CD4-positive, alpha-beta T cell treated with Interleukin-12 subunit alpha and Interleukin-12 subunit beta, for 1 hour (primary cell): Measurements from ENCODE around the gene OBSCN.

Experiments used
- DNase-seq: peaks from one replicate; pipeline ENCODE4 v3.0.0-alpha.2; 2020

Gene OBSCN

DNA sequence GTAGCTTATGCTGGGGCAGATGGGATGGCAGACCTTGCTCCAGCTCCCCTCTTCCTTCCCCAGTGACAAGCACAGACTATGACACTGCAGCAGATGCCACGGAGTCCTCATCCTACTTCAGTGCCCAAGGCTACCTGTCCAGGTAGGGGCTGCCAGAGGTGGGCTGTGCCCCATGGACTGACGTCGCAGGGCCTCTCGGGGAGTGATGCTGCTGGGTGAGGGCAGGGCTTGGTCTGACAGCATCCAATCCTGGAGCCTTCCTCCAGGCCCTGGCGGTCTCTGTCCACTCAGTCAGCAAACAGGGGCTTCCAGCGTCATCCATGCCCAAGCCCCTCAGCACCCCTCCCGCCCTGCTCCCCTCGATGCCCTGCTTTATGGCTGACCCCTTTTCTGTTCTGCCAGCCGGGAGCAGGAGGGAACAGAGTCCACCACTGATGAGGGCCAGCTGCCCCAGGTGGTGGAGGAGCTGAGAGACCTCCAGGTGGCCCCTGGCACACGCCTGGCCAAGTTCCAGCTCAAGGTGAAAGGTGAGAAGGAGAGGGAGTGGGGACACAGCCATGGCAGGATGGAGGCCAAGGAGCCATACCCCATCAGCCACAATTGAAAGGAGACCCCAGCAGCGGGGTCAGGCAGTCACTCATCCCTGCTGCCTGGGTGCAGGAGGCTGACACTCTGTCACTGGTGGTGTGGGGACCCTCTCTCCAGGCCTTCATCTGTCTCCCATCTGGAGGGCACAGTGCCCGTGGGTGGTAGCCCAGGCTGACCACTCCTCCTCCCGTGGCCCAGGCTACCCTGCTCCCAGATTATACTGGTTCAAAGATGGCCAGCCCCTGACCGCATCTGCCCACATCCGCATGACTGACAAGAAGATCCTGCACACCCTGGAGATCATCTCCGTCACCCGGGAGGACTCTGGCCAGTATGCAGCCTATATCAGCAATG, 125.2 kb downstream of the OBSCN start:
- DNase-seq: no peak

DNA sequence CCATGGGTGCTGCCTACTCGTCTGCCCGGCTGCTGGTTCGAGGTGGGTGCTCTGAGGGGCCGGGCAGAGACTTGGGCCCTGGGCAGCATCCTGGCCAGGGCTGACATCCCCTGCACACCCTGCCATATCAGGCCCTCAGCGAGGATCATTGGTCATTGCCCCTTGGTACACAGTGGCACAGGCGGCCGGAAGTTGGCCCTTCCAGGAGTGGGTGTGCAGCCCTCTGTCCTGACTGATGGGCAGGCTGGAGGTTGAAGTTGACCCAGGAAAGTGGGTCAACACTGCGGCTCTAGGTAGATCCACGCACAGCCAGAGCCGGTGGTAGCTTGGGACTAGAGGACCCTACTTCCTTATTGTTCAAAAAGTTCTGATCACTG, 125.9 kb downstream of the OBSCN start:
- no peak for DNase-seq

DNA sequence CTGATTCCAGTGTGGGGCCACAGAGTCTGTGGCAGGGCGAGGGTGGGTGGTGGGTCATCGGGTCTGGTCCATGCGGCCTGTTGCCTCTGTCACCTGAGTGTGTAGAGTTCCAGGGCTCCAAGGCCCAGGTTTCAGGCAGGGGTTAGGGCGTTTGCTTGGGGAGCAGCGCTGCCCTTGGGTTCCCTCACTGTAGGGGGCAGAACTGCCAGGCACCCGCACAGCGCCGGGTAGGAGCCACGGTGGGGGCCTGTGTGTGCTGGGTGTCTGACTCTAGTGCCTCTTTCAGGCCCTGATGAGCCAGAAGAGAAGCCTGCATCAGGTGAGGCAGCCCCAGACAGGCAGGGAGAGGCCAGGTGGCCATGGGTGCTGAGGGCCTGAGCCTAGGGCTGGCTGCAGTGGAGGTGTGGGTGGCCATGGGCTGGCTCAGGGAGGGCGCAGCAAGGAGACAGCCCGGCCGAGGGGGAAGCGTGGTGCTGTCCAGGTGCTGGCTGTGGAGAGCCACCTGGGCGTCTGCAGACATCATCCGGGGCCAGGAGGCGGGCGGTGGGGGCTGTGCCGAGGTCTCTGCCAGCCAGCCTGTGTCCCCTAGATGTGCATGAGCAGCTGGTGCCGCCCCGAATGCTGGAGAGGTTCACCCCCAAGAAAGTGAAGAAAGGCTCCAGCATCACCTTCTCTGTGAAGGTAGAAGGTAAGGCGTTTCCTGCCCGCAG, 126.5 kb downstream of the OBSCN start:
- no peak for DNase-seq

DNA sequence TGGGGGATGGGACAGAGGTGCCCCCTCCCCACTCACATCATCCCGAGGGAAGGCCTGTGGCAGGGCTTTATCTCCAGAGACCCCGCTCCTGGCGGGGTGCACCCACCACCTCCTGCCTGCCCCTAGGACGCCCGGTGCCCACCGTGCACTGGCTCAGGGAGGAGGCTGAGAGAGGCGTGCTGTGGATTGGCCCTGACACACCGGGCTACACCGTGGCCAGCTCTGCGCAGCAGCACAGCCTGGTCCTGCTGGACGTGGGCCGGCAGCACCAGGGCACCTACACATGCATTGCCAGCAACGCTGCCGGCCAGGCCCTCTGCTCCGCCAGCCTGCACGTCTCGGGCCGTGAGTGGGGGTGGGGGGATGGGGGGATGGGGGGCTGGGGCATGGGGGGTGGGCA, 127.1 kb downstream of the OBSCN start:
- no peak for DNase-seq

DNA sequence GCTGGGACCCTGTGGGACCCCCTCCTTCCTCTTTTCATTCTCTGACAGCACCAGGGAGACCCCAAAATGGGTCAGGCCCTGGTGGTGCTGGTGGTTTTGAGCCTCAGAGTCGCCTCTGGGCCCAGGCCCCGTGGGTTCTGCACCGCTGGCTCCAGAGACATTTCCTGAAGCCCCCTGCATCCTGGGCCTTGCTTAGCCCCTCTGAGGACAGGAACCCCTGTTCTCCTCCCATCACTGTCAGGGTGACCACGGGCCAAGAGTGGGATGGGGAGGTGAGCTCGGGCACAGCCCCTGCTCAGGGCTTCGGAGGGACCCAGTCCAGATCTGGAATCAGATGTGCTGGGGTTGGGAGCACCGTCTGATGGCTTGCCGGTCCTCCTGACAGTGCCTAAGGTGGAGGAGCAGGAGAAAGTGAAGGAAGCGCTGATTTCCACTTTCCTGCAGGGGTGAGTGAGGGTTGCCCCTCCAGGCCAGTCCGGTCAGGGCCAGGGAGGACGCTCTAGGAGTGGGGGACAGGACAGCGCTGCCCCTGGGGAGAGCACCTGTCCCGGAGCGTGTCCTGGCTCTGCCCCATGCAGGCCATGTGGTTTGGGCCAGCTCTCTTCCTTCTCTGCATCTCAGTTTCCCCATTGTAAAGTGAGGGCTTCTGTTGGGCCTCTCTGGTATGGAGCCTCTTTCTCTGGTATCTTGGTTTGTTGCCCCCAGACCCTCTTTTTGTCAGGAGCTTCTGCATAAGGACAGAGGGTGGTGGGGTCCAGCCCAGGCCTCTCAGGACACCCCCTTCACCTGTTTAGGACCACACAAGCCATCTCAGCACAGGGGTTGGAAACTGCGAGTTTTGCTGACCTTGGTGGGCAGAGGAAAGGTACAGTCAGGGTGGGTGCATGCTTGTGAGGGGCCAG, 127.8 kb downstream of the OBSCN start:
- DNase-seq: no peak

DNA sequence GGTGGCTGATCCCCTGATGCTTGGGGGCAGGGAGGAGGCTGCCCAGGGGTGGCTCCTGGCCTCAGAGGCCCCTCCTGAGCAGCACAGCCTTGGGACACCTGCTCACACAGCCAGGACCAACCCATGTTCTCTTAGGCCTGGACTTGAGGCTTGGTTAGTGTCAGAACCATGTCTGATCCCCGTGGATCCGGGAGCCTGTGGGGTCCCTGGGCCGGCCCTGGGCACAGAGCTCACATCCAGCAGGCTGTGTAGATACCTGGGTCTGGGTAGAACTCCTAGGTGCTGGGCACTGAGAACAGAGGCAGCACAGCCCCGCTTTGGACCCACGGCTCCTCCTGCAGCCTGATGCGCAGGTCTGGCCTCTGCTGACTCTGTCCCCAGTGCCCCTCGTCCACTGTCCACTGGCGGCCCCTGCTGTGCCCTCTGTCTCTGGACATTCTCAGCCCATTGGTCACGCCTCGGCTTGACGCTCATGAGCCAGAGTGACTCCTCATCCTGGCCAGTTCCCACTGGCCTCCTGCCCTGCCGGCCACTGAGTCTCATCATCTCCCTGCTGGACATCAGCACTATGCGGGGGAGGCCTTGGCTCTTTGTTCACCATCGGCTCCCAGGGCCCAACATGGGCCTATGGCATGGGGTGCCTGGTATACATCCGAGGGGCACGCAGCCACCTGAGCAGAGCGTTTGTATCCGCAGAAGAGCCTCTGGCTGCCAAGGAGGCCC, 128.6 kb downstream of the OBSCN start:
- no peak for DNase-seq

DNA sequence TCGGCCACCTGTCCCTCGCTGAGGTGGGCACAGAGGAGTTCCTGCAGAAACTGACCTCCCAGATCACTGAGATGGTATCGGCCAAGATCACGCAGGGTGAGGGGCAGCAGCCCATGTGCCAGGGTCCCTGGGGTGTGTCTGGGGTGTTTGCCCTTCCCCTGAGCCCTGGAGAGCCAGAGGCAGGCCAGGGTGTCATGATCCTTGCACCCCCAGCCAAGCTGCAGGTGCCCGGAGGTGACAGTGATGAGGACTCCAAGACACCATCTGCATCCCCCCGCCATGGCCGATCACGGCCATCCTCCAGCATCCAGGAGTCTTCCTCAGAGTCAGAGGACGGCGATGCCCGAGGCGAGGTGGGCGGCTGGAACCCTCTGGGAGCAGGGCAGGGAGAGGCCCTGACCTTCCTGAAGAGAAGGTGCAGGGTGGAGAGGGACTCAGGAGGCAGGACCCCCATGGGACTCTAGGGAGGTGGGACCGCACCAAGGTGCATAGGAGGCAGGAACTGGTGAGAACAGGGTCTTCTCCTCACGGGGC, 129.3 kb downstream of the OBSCN start:
- DNase-seq: no peak

DNA sequence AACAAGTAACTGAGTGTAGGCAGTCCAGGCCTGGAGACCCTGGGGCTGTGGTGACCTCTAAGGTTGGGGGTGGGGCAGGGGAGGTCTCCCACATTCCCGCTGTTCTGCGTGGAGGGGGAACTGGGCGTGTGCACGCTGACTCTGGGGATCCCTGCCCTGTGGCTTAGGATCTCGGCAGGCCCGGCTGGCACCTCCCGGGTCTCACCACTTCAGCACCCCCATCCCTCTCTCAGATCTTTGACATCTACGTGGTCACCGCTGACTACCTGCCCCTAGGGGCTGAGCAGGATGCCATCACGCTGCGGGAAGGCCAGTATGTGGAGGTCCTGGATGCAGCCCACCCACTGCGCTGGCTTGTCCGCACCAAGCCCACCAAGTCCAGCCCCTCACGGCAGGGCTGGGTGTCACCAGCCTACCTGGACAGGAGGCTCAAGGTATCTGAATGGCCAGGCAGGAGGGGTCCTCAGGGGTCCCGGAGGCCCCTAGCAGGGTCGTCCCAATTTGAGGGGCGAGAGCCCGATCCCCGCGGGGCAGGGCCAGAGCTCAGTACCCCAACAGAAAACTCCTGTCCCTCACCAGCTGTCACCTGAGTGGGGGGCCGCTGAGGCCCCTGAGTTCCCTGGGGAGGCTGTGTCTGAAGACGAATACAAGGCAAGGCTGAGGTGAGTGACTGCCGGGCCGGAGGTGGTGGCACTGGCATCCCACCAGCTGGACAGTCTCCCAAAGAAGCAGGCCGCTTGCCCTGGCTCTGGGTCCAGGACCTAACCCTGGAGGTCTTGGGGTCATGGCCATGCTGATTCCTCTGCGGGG, 130.1 kb downstream of the OBSCN start:
- DNase-seq: no peak

DNA sequence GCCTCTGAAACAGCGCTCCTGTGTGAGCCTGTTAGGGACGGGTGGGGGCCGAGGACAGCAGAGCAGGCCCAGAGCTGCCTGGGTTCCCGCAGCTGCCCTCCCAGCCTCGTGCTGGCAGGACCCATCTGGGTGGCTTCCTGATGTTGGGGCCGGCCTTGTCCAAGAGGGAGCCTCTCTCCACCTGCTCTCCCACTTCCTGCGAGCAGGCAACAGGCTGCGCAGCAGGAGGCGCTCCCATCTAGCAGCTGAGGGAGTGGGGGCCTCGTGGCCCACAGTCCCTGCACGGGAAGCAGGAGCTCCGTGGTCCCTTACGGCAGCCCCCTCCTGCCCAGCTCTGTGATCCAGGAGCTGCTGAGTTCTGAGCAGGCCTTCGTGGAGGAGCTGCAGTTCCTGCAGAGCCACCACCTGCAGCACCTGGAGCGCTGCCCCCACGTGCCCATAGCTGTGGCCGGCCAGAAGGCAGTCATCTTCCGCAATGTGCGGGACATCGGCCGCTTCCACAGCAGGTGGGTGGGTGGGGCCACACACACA, 130.7 kb downstream of the OBSCN start:
- DNase-seq: no peak

DNA sequence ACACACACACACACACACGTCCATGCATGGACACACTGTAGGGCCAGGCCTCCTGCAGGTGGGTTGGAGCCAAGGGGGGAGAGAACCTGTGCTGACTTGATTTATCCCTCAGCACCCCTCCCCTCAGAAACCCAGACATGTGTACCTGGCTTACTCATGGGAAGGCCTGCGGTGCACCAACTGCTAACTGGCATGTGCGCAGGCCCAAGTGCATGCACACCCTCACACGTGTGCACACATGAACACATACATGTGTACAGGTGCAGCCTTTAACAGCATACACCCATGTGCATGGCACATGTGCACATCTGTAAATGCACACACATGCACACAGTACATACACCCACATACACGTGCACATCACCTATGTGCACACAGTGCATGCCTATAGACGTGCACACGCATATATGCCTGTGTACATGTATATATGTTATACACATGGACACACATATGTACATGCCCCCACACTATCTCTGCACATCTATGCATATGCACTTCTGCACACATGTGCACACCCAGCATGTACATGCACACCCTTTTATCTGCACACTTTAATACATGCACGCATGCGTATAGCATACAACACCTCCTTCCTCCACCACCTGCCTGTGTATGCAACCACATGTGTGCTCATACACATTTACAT, 131.3 kb downstream of the OBSCN start:
- DNase-seq: no peak

DNA sequence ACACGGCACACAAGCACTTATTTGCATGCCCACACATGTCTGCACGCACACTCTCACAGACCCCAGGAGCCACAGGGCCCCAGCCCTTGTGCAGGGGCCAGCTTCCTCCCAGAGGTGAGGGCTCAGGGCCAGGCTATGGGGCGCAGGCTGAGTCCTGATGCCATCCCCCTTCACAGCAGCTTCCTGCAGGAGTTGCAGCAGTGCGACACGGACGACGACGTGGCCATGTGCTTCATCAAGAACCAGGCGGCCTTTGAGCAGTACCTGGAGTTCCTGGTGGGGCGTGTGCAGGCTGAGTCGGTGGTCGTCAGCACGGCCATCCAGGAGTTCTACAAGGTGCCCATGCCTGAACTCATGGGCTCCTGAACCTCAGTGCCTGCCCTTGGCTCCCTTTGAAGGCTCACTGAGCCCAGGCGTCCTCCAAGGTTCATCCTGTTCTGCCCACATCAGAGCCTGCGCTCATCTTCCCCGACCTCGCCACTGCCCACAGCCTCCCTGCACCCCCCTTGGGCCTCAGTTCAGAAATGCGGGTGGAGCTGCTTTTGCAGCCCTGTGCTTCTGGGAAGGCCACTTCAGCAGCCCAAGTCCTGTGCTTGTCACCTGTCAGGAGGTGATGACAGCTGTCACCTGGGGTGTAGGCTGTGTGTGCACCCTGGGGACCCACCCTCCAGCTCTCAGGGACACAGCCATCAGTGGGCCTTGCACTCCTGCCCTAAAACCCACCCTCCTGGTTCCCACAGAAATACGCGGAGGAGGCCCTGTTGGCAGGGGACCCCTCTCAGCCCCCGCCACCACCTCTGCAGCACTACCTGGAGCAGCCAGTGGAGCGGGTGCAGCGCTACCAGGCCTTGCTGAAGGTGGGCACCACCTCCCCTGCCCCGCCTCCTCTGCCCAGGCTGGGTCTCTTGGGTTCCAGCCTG, 132.2 kb downstream of the OBSCN start:
- no peak for DNase-seq

DNA sequence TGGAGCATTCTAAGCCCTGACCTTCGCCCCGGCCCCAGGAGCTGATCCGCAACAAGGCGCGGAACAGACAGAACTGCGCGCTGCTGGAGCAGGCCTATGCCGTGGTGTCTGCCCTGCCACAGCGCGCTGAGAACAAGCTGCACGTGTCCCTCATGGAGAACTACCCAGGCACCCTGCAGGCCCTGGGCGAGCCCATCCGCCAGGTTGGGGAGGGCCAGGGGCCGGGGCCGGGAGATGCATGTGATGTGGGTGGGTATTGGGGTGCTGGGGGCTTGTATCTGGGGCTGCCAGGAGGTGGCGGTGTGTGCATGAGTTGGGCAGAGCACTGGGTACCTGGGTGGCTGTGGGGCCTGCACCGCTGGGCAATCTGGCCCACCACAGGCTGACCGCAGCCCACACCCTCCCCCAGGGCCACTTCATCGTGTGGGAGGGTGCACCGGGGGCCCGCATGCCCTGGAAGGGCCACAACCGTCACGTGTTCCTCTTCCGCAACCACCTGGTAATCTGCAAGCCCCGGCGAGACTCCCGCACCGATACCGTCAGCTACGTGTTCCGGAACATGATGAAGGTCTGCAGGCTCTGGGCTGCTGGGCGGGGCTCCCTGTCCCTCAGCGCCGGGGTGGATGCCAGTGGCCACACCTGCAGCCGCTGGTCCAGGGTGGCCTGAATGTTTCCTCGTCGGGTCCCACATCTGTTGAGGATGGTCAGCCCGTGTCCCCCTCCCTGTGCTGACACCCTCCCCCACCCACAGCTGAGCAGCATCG, 133.0 kb downstream of the OBSCN start:
- no peak for DNase-seq

DNA sequence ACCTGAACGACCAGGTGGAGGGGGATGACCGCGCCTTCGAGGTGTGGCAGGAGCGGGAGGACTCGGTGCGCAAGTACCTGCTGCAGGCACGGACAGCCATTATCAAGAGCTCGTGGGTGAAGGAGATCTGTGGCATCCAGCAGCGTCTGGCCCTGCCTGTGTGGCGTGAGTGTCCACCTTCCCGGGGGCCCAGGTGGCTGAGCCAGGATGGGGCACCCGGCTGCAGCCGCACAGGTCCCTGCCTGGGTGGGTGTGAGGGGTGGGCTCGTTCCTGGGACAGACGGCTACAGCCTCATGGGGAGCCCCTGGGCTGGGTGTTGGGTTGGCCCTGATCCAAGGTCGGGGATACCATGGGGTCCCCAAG, 133.6 kb downstream of the OBSCN start:
- no peak for DNase-seq

DNA sequence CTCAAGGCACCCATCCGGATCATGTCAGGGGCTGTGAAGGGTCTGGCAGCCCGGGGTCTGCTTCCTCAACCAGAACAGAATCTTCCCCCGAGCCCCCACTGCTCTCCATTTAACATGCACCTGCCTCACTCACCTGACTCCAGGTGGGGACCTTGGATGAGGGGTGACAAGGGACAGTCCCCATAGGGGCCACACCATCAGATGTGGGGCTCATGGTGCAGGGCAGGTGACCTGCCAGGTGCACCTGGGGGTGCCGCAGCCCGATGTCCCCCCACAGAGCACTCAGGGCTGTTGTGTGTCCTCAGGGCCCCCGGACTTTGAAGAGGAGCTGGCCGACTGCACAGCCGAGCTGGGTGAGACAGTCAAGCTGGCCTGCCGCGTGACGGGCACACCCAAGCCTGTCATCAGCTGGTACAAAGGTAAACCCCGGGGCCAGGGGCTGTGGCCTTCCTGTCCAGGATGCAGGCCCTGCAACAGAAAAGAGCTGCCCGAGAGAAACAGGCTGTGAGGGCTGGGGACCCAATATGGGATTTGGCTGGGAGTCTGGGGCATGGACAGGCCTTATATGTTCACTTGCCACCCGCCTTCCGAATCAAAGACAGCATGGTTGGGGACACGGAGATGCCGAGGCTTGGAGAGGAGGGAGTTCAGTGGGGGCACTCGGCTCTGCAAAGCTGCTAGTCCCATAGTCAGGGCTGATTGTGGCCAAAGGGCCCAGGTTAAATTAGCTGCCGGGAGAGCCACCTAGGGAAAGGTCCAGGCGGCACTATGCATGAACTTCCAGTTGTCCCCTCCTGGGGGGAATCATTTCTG, 134.2 kb downstream of the OBSCN start:
- DNase-seq: no peak

DNA sequence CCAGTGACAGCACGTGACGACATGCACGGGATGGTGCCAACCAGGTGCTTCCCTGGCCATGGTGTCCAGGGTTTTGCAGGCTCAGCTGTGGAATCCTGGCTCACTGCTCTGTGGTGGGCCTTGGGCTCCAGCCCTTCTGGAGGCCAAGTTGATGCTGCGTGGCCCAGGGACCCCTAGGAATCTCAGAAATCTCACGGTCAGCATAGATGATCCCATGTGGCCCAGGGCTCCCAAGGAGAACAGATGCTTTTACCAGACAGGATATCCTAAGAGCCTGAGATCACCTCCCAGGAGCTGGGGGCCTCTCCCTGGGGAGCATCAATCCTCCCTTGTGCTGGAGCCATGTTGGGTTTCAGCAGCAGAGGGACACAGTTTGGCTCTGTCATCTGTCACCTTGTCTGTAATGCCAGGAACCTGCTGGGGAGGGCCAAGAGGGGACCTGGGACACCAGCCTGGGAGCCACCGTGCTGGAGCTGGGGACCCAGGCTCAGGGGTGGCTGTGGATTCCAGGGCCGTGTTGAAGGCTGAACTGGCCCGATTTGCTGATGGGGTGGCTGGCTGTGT, 134.9 kb downstream of the OBSCN start:
- DNase-seq: no peak

DNA sequence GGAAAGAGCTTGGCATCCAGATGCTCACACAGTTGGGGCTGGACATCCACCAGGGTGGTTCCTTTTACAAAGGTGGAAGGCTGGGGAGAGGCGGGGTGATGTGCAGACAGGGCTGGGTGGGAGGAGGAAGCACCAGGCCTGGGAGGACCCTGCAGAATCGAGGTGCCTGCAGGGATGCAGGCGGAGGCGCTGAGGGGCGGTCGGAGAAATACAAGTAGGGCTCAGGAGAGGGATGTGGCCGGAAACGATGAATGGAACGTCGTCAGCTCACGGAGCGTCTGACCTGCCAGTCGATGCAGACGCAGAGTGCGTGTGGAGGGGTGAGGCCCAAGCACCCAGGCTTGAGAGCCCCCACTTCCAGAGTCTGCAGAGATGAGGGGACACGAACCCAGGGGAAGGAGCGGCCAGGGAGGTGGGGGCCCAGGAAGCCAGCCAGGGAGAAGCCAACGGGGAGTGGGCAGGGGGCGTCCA, 135.4 kb downstream of the OBSCN start:
- no peak for DNase-seq

DNA sequence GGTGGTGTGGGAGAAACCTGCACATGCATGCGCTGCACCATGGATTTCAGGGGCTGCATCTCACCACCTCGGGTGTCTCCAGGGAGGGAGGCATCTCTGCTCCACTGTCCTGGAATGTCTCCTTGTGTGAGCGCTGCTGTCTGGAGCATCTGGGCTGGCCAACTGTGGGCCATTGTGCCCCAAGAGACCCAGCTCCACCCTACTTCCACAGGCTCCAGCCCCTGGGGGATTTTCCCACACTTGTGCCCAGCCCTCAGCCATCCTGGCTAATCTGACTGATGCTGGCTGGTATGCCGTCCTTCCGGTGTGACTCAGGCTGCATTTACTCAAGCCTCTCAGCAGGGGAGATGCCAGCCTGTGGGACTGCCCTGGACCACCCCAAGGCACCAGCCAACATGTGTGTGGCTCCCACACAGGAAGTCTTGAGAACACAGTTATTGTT, 136.8 kb downstream of the OBSCN start:
- DNase-seq: no peak
